ENCODE data around the gene FLNB. TPM values are rescaled to one million over a fixed set of nuclear protein-coding genes. Genes with fewer than 3 reads are reported as not detected.
A peak's percentile ranks its signal among the peaks of the same experiment; 100 is the strongest.

Gene FLNB
- total RNA-seq, 2 donors from 2014 or later, result 104 to 121 TPM

DNA sequence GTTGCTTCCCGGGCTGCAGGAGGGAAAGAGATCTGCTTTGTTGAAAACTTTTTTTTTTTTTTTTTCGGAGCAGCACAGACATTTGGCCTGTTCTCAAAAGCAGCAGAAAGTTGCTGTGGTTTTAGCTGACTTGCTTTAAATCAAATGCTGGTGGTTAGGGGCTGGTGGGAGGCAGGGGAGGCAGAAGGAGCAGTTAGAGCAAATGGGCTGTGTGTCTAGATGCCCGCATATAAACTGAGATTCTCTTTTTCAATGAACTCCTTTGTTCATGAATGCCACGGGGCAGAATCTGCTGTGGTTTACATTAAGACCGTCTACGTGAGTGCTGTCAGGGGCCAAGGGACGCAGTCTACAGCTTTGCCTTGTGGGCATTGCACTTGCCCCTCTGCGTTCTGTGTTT lies 95.9 kb downstream of the FLNB start:
- peaks cover 46% of the 10 kb centered on the region for H3K4me1 ChIP-seq
- no peaks in the 10 kb centered on the region for H3K27me3 ChIP-seq
- peaks cover 0 to 10% of the 10 kb centered on the region in 2 donors for H3K36me3 ChIP-seq (replicated peaks in 1 of 2; ENCODE audit: insufficient read depth in 1 of 2, low read depth in 2 of 2)
- no peak for ATAC-seq
- TF ChIP-seq POLR2A (IDR thresholded peaks at IDR 0.05), result no peak
- no peak for TF ChIP-seq CTCF (IDR thresholded peaks at IDR 0.05)
- peak overlapping the region; percentile 75 to 85 (median 82) for H3K27ac ChIP-seq
- DNase-seq, result no peak
- 75 to 76% methylated on average over 8 of the region's 8 CpGs for WGBS, 2 donors
- no peaks in the 10 kb centered on the region for H3K9me3 ChIP-seq
- H3K4me3 ChIP-seq, result no peak overlapping the region
- intact Hi-C loops (cut with DNase I), result no loop called here

- 82 to 86% methylated on average over 2 of the region's 2 CpGs for WGBS, 2 donors
- Histone ChIP-seq H3K36me3 (replicated peaks in 1 of 2; ENCODE audit: insufficient read depth in 1 of 2, low read depth in 2 of 2) (peaks cover 0 to 15% of the 10 kb centered on the region in 2 donors), H3K4me3 (no peak overlapping the region), H3K27ac (peak overlapping the region in 3 of 4 donors; percentile 75 to 85 (median 83)), H3K9me3 (no peaks in the 10 kb centered on the region), H3K4me1 (peaks cover 46% of the 10 kb centered on the region), H3K27me3 (no peaks in the 10 kb centered on the region)
- intact Hi-C loops (cut with DNase I), result no loop called here
- TF ChIP-seq CTCF (IDR thresholded peaks at IDR 0.05) (no peak), POLR2A (IDR thresholded peaks at IDR 0.05) (no peak)
- DNase-seq (no peak), ATAC-seq (no peak)
Measured at GRCh38 chr3:58104712-58105111, 96.5 kb downstream of the FLNB start.

GRCh38 chr3:58105196-58105595 lies 97.0 kb downstream of the FLNB start:
- DNase-seq (no peak), ATAC-seq (no peak)
- intact Hi-C loops (cut with DNase I), result no loop called here
- Histone ChIP-seq H3K9me3 (no peaks in the 10 kb centered on the region), H3K27me3 (no peaks in the 10 kb centered on the region), H3K36me3 (replicated peaks in 1 of 2; ENCODE audit: insufficient read depth in 1 of 2, low read depth in 2 of 2) (peaks cover 0 to 16% of the 10 kb centered on the region in 2 donors), H3K4me1 (peaks cover 46% of the 10 kb centered on the region), H3K27ac (peak overlapping the region in 1 of 4 donors; percentile 5), H3K4me3 (no peak overlapping the region)
- 90 to 91% methylated on average over 3 of the region's 3 CpGs for WGBS, 2 donors
- no peak for TF ChIP-seq POLR2A (IDR thresholded peaks at IDR 0.05)
- no peak for TF ChIP-seq CTCF (IDR thresholded peaks at IDR 0.05)

DNA sequence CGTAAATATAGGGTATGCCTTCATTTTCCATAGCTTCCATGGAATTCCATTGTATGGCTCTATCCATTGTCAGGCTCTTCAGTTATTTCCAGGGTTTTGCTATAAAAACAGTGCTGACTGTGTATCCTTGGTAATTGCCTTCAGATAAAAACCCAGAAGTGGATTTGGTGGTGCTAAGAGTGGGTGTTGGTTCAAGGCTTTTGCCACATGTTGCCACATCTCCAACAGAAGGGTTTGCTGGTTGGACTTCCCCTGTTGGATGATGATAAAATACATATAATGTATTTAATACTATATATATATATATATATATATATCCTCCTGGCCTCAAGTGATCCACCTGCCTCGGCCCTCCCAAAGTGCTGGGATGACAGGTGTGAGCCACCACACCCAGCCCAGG lies 97.8 kb downstream of the FLNB start:
- DNase-seq (no peak), ATAC-seq (no peak)
- no peak overlapping the region for H3K4me3 ChIP-seq
- no peaks in the 10 kb centered on the region for H3K9me3 ChIP-seq
- 100% methylated on average over 2 of the region's 2 CpGs for WGBS, 2 donors
- H3K36me3 ChIP-seq (replicated peaks in 1 of 2; ENCODE audit: insufficient read depth in 1 of 2, low read depth in 2 of 2), result peaks cover 0 to 16% of the 10 kb centered on the region in 2 donors
- H3K27me3 ChIP-seq, result no peaks in the 10 kb centered on the region
- intact Hi-C loops (cut with DNase I), result no loop called here
- TF ChIP-seq POLR2A (IDR thresholded peaks at IDR 0.05), result no peak
- no peak overlapping the region for H3K27ac ChIP-seq
- peaks cover 49% of the 10 kb centered on the region for H3K4me1 ChIP-seq

GRCh38 chr3:58106640-58107039 lies 98.4 kb downstream of the FLNB start:
- no peaks in the 10 kb centered on the region for H3K9me3 ChIP-seq
- intact Hi-C loops (cut with DNase I), result no loop called here
- peaks cover 0 to 16% of the 10 kb centered on the region in 2 donors for H3K36me3 ChIP-seq (replicated peaks in 1 of 2; ENCODE audit: insufficient read depth in 1 of 2, low read depth in 2 of 2)
- H3K4me3 ChIP-seq, result no peak overlapping the region
- TF ChIP-seq CTCF (IDR thresholded peaks at IDR 0.05), result no peak
- no peak for TF ChIP-seq POLR2A (IDR thresholded peaks at IDR 0.05)
- no peak overlapping the region for H3K27ac ChIP-seq
- DNase-seq (no peak), ATAC-seq (no peak)
- no peaks in the 10 kb centered on the region for H3K27me3 ChIP-seq
- 92 to 94% methylated on average over 2 to 8 of the region's 8 CpGs for WGBS, 2 donors
- peaks cover 49% of the 10 kb centered on the region for H3K4me1 ChIP-seq
